Left lung (tissue), 10 donors: ENCODE measurements around the gene FBLN1. TPM values are rescaled to one million over a fixed set of nuclear protein-coding genes. Genes with fewer than 3 reads are reported as not detected.

Experiments used
- ATAC-seq: fragments of 200-7000 bp; cut with Tn5 transposase; one replicate; pipeline ENCODE4 v1.9.1; 2020; ENCODE audit warnings: moderate library complexity
- DNase-seq, 4 donors: peaks; one replicate each; pipeline ENCODE4 v3.0.0-alpha.2; 2013 to 2020
- H3K27ac ChIP-seq, 2 donors: fragments of 200-600 bp; sonication (generic) in 1 of 2; one replicate each; pipeline versions ENCODE4 v1.5.0 to v1.8.0; 2020 to 2021
- H3K27me3 ChIP-seq, 2 donors: fragments of 200-600 bp; sonication (generic) in 1 of 2; one replicate each; pipeline versions ENCODE4 v1.5.0 to v1.8.0; 2020 to 2021
- H3K36me3 ChIP-seq, 2 donors: fragments of 200-600 bp; sonication (generic) in 1 of 2; one replicate each; pipeline versions ENCODE4 v1.5.0 to v1.8.0; 2020 to 2021
- H3K4me1 ChIP-seq, 2 donors: fragments of 200-600 bp; one replicate each; pipeline ENCODE4 v1.8.0; 2021
- H3K4me3 ChIP-seq, 2 donors: fragments of 200-600 bp; sonication (generic) in 1 of 2; one replicate each; pipeline versions ENCODE4 v1.5.0 to v1.8.0; 2020 to 2021; ENCODE audit warnings: mild to moderate bottlenecking in 1 of 2
- H3K9me3 ChIP-seq, 2 donors: fragments of 200-600 bp; sonication (generic) in 1 of 2; one replicate each; pipeline versions ENCODE4 v1.5.0 to v1.8.0; 2020 to 2021
- intact Hi-C, 2 donors: fragments of 100-400 bp; cut with DNase I; formaldehyde crosslinking; loops; one replicate each; pipeline versions ENCODE4 v1.11.2 to v1.14.2; 2022
- polyA plus RNA-seq, 6 donors: library from polyadenylated mRNA; unstranded; fragments of 120-200 nt; gene quantifications; one replicate each; pipeline ENCODE4 v1.2.1, GENCODE V29; 2013; ENCODE audit not compliant: insufficient read length in 6 of 6
- total RNA-seq, 2 donors: library from RNA; stranded (reverse); fragmentation: NEBNext Ultra II Directional; extraction: Animal tissue kit (Norgen Biotek cat#: 25700); gene quantifications; one replicate each; pipeline ENCODE4 v1.2.1, GENCODE V29; 2021
- TF ChIP-seq, protein P1 (sequence below), 2 donors: fragments of 200-600 bp; sonication (generic) in 1 of 2; IDR thresholded peaks; one replicate each; pipeline versions ENCODE4 v1.5.0 to v1.8.0; 2021; ENCODE audit warnings: antibody characterized with exemption in 2 of 2
- donor health status: DM: no; HTN: yes; CAD: no.
- donor health status: DM: no; HTN: no; CAD: no.

FBLN1 gene
- total and polyA plus RNA-seq, 8 donors: 287 to 447 (median 312) TPM

- Histone ChIP-seq H3K4me1 (peaks cover 0 to 6% of the 10 kb centered on the region in 2 donors), H3K36me3 (no peaks in the 10 kb centered on the region), H3K4me3 (peak overlapping the region; percentile 40 to 44), H3K27me3 (peaks cover 15 to 78% of the 10 kb centered on the region in 2 donors), H3K27ac (peak overlapping the region; percentile 53 to 70), H3K9me3 (no peaks in the 10 kb centered on the region)
- intact Hi-C loops: no loop called here
- TF ChIP-seq, protein P1, sequence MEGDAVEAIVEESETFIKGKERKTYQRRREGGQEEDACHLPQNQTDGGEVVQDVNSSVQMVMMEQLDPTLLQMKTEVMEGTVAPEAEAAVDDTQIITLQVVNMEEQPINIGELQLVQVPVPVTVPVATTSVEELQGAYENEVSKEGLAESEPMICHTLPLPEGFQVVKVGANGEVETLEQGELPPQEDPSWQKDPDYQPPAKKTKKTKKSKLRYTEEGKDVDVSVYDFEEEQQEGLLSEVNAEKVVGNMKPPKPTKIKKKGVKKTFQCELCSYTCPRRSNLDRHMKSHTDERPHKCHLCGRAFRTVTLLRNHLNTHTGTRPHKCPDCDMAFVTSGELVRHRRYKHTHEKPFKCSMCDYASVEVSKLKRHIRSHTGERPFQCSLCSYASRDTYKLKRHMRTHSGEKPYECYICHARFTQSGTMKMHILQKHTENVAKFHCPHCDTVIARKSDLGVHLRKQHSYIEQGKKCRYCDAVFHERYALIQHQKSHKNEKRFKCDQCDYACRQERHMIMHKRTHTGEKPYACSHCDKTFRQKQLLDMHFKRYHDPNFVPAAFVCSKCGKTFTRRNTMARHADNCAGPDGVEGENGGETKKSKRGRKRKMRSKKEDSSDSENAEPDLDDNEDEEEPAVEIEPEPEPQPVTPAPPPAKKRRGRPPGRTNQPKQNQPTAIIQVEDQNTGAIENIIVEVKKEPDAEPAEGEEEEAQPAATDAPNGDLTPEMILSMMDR (IDR thresholded peaks at IDR 0.05): no peak
- no peak for ATAC-seq
- DNase-seq: peak in 2 of 4 donors; percentile 18 to 62
Observed at GRCh38 chr22:45503816-45504372, 1.2 kb downstream of the FBLN1 start.

- DNase-seq (peak in 3 of 4 donors; percentile 42 to 68 (median 45)), ATAC-seq (peak; percentile 8)
- intact Hi-C loops: no loop called here
- Histone ChIP-seq H3K4me1 (peaks cover 0 to 6% of the 10 kb centered on the region in 2 donors), H3K27me3 (peaks cover 15 to 72% of the 10 kb centered on the region in 2 donors), H3K9me3 (no peaks in the 10 kb centered on the region), H3K27ac (peak overlapping the region; percentile 53 to 70), H3K36me3 (no peaks in the 10 kb centered on the region), H3K4me3 (peak overlapping the region; percentile 40 to 44)
- TF ChIP-seq, protein P1 (IDR thresholded peaks at IDR 0.05): no peak
Observed at GRCh38 chr22:45504373-45505341, 2.0 kb downstream of the FBLN1 start.

GRCh38 chr22:45505991-45506747, 3.5 kb downstream of the FBLN1 start:
- no peaks in the 10 kb centered on the region for H3K36me3 ChIP-seq
- H3K4me3 ChIP-seq: no peak overlapping the region
- H3K4me1 ChIP-seq: peaks cover 0 to 6% of the 10 kb centered on the region in 2 donors
- H3K27me3 ChIP-seq: peaks cover 15 to 66% of the 10 kb centered on the region in 2 donors
- H3K9me3 ChIP-seq: no peaks in the 10 kb centered on the region
- intact Hi-C loops: no loop called here
- DNase-seq (peak in 1 of 4 donors; percentile 36), ATAC-seq (no peak)
- TF ChIP-seq, protein P1 (IDR thresholded peaks at IDR 0.05): no peak
- H3K27ac ChIP-seq: no peak overlapping the region

- Histone ChIP-seq H3K9me3 (no peaks in the 10 kb centered on the region), H3K27ac (no peak overlapping the region), H3K27me3 (peaks cover 15 to 58% of the 10 kb centered on the region in 2 donors), H3K36me3 (no peaks in the 10 kb centered on the region), H3K4me1 (peaks cover 0 to 6% of the 10 kb centered on the region in 2 donors), H3K4me3 (no peak overlapping the region)
- TF ChIP-seq, protein P1 (IDR thresholded peaks at IDR 0.05): no peak
- intact Hi-C loops: no loop called here
- ATAC-seq (no peak), DNase-seq (peak in 1 of 4 donors; percentile 52)
Observed at GRCh38 chr22:45506816-45507360, 4.2 kb downstream of the FBLN1 start.
